IPS-11a (cell line): ENCODE results near the gene BIVM.
"Not testable (repeated sequence)": the region's sequence is repeated elsewhere in the genome, so short reads cannot be mapped to it uniquely, and the experiment has no call there.

Source experiments
- H3K4me3 ChIP-seq: one replicate; pipeline ENCODE4 v1.5.1; 2013; ENCODE audit warnings: low read depth, low read length, control low read depth

The BIVM gene

DNA sequence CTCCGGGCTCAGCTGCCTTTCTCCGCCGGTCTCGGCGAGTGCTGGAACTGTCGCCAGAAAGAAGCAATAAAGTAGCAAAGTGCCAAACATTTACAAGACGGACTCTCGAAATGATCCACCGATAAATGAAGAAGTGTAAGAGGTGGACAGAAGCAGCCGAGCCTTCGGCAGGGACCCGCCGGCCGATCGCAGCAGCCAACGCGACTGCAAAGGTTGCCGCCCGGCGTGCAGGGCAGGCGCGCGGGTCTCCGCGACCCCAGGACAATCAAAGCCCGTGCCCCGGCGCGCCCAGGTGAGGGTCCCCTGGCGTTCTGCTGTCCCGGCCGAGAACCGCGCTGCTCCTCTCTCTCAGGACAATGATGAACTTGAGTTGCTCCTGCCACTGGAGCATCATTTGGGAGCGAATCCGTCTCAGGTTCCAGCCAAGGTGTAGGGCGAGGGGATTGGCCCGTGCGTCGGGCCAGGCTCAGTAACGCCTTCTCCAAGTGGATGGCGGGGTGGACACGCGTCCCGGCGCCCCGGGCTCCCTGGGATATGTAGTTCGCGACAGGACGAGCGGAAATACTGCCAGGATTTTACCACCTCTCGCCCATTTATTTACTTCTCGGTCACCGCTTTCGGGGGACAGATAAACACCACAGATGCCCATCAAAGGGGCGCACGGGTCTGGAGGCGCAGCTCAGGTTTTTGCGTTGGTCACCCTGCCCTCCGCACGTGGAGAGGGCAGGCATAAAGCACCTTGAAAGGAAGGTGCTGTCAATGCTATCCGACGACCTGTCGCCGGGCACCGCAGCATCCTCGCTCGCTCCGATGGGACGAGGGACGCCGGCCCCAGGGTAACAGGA is at the start of gene BIVM, which contains the start of gene POGLUT2:
TSS of gene BIVM (plus strand) at position 539 of the 845 bp plus-strand sequence. CDS start 8,149 bp downstream, outside the sequence.
TSS of gene POGLUT2 (minus strand) at position 396 of the 845 bp plus-strand sequence. CDS start at position 90, 306 bp downstream.
- H3K4me3 ChIP-seq, result peak within 1 kb of the TSS; percentile 79

- H3K4me3 ChIP-seq, result no peak overlapping the region
Observed at GRCh38 chr13:102751886-102752285, 47.0 kb upstream of the BIVM start.

DNA sequence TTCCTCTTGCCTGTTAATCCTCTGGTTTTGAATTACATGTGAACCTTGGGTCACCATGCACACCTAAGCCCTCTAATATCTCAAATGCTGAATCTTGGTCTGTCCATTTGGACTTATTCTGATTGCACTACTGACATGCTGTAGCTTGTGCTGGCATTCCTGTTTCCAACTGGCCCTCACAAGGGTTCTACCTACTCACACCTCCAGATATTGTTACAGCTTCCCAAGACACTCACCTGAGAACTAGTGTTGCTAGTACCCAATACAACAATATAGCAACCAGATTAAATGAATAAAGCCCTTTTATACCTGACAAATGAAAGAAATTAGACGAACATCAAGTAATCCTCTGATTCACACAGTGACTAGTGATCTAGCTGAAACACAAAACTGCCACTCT is 41.9 kb upstream of the BIVM start:
- no peak overlapping the region for H3K4me3 ChIP-seq

DNA sequence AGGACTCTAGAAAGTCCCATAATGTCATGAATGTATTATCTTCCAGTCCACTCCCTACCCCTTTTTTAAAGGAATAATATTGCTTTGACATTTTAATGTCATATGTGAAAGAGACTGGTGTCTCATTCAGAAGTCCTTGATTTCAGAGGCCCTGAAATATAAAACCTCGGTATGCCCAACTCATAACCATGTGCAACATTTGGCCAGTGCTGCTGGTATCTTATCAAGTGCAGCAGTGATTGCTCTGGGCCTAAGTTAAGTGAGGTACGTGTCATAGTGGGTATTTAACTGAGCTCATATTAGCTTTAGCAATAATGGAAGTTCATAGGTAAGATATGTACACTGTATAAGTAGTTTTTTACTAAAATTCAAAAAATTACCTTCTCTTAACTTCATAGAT is 40.1 kb upstream of the BIVM start:
- H3K4me3 ChIP-seq, result no peak overlapping the region

GRCh38 chr13:102761071-102761470 is 37.8 kb upstream of the BIVM start:
- no peak overlapping the region for H3K4me3 ChIP-seq

GRCh38 chr13:102763741-102764140 is 35.2 kb upstream of the BIVM start:
- no peak overlapping the region for H3K4me3 ChIP-seq

DNA sequence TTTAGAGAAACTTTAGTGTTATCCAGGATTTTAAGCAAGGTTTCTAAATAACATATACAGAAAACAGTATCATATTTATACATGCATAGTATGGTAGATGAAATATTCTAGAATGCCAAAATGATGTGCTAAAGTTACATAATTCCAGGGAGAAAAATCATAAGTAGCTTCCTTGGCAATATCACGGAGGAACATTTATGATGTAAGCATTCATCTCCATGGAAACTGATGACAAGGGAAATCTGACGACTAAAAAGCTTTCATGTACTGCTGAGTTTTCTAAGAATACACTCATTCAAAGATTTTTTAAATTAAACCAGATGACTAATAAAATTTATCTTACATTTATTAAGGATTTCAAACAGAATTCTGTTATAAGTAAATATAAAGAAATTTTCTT is 30.0 kb upstream of the BIVM start:
- H3K4me3 ChIP-seq, result no peak overlapping the region

- H3K4me3 ChIP-seq, result no peak overlapping the region
Observed at GRCh38 chr13:102769679-102770078, 29.2 kb upstream of the BIVM start.

GRCh38 chr13:102770435-102770834 is 28.5 kb upstream of the BIVM start:
- no peak overlapping the region for H3K4me3 ChIP-seq

- no peak overlapping the region for H3K4me3 ChIP-seq
Observed at GRCh38 chr13:102771298-102772041, 27.4 kb upstream of the BIVM start.

DNA sequence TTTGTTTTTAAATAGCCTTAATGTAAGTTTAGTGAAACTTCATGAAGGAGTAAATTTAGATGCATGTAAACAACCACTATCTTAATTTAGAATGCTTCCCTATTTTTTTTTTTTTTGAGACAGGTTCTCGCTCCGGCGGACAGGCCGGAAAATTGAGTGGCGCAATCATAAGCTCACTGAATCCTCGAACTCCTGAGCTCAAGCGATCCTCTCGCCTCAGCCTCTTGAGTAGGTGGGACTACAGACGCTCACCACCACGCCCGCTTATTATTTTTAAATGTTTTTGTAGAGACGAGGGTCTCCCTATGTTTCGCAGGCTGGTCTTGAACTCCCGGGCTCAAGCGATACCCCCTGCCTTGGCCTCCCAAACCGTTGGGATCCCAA is 26.9 kb upstream of the BIVM start:
- H3K4me3 ChIP-seq, result no peak overlapping the region

DNA sequence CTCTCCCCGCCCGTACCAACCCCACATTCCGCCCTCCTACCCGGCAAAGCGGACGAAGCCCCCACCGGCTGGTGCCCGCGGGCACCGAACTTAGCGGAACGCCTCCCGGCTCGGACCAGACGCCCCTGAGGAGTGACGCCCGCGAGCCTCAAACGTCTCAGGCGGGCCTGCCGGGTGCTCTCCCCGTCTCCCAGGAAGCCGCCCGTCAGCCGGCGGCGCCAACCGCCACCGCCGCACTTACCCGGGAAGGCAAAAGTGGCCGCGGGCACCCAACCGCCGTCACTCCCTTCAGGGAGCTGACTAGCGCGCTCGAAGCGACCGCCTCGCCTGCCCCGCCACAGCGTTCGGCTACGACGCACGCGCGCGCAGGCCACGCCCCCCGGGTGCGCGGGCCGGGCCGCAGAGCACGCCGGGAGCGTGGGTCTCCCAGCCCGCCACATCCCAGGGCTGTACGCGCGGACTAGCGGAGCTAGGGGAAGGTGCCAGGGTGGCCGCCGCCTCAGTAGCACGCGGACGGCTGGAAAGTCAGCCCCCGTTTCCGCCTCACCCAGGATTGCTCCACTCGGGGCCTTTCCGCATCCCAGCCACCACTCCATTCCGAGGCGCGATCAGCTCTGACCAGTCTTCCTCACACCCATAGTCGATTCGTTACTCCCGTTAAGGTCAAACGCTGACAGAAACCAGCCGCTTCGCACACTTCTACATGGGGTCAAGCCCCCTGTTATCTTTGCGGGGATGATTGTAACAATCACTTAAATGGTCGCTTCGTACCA is 25.3 kb upstream of the BIVM start, which contains the start of gene TEX30:
TSS of gene TEX30 (minus strand) at position 346 of the 773 bp plus-strand sequence. CDS start 3,760 bp downstream, outside the sequence.
- H3K4me3 ChIP-seq, result peak within 1 kb of the TSS; percentile 62

- H3K4me3 ChIP-seq, result no peak overlapping the region
Observed at GRCh38 chr13:102774214-102774568, 24.7 kb upstream of the BIVM start.

DNA sequence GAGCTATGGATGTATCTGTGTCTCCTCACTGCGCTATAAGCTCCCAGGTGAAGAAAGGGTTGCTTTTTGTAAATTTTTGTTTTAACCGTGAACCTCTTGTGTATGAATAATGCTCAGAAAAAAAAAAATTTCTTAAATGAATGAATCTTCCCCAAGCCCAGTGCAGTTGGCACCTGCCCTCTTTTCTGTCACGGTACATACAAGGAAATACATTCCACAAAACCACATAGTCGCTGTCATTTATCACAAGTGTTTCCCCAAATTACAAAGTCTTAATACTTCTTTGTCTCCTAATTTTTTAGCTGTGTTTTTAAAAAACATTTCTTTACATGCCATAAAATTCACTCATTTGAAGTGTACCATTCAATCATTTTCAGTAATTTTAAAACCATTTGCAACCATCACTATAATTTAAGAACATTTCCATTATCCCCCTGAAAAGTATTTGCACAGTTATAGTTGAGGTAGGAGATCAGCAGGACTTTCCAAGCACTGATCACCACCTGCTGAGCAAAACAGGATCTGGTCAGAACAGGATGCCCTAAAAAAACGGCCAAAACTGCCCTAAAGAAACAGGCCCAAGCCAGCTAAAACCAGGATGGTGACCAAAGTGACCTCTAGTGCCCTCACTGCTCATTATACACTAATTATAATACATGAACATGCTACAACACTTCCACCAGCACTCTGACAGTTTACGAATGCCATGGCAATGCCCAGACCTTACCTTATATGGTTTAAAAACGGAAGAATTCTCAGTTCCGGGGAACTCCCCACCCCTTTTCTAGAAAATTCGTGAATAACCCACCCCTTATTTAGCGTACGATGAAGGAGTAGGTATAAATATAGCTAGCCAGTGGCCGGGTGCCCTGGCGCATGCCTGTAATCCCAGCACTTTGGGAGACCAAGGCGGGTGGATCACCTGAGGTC is 24.1 kb upstream of the BIVM start:
- H3K4me3 ChIP-seq, result no peak overlapping the region

- no peak overlapping the region for H3K4me3 ChIP-seq
Observed at GRCh38 chr13:102776271-102776670, 22.6 kb upstream of the BIVM start.

DNA sequence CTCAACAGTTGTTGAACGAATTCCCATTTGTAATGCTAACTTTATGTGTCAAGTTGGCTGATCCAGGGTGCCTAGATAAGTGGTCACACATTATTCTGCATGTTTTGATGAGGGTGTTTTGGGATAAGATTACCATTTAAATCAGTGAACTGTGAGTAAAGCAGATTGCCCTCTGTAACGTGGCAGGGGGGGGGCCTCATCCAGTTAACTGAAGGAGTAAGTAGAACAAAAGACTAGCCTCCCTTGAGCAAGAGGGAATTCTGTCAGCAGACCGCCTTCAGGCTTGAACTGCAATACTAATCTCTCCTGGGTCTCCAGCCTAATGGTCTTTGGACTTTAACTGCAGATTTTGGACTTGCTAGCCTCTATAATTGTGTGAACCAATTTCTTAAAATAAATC is 21.2 kb upstream of the BIVM start:
- H3K4me3 ChIP-seq, result no peak overlapping the region

GRCh38 chr13:102779436-102780159 is 19.3 kb upstream of the BIVM start:
- no peak overlapping the region for H3K4me3 ChIP-seq

DNA sequence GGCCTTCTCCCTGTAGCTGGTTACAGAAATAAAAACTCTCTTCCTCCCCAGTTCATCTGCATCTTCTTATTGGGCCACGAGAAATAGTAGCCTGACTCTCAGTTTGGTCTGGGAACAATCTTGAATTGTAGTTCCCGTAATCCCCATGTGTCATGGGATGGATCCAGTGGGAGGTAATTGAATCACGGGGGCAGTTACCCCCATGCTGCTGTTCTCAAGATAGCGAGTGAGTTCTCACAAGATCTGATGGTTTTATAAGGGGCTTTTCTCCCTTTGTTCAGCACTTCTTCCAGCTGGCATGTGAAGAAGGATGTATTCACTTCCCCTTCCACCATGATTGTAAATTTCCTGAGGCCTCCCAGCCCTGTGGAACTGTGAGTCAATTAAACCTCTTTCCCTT is 18.3 kb upstream of the BIVM start:
- H3K4me3 ChIP-seq, result not testable (repeated sequence)

GRCh38 chr13:102781591-102781990 is 17.3 kb upstream of the BIVM start:
- no peak overlapping the region for H3K4me3 ChIP-seq
